Retinal pigment epithelial cell (primary cell): ENCODE measurements around the gene FMO3.

Source experiments
- DNase-seq: peaks from one replicate; pipeline ENCODE4 v3.0.0-alpha.2; 2010; ENCODE audit warnings: low read depth
- H3K4me3 ChIP-seq: 2 replicates; pipeline ENCODE4 v1.5.1; 2011; ENCODE audit warnings: mild to moderate bottlenecking, low read length, control low read depth, moderate library complexity
- TF ChIP-seq, protein P1 (sequence below): conservative IDR thresholded peaks from 2 replicates; pipeline ENCODE4 v1.5.1; 2011; ENCODE audit warnings: low read depth, low read length, control low read depth, inconsistent platforms

The FMO3 gene

DNA sequence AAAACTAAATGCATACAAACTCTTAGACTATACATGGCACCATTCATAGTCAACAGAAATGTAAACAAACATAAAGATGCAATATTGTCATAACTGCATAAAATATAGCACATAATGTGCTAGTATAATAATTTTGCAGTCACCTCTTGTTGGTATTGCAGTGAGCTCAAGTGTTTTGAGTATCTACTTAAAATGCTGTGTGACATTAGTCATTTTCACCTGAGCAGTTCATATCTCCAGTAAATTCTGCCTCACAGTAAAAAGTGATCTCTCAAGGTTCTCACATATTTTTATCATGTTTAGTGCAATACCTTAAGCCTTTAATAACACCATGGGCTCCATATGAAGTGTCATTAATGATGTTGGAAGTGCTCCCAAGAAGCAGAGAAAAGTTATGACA, 64.8 kb downstream of the FMO3 start:
- DNase-seq, result no peak
- H3K4me3 ChIP-seq, result no peak overlapping the region
- TF ChIP-seq, protein P1, sequence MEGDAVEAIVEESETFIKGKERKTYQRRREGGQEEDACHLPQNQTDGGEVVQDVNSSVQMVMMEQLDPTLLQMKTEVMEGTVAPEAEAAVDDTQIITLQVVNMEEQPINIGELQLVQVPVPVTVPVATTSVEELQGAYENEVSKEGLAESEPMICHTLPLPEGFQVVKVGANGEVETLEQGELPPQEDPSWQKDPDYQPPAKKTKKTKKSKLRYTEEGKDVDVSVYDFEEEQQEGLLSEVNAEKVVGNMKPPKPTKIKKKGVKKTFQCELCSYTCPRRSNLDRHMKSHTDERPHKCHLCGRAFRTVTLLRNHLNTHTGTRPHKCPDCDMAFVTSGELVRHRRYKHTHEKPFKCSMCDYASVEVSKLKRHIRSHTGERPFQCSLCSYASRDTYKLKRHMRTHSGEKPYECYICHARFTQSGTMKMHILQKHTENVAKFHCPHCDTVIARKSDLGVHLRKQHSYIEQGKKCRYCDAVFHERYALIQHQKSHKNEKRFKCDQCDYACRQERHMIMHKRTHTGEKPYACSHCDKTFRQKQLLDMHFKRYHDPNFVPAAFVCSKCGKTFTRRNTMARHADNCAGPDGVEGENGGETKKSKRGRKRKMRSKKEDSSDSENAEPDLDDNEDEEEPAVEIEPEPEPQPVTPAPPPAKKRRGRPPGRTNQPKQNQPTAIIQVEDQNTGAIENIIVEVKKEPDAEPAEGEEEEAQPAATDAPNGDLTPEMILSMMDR, result no peak

DNA sequence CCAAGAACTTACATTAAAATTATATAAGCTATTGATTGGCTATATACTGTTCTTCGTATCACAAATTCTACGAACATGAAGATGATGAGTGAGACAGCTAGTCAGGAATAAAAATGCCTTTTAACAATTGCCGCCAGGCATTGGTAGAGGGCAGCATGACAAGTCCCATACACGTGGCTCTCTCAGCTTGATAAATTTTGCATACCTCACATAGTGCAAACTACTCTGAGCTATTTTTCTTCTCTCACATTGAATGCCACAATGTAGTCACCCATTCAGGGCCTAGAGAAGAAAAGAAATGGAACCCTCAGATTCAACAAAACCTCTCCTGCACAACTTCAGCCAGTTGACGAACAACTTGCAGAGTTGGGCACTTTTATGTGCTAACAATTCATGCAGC, 67.4 kb downstream of the FMO3 start:
- no peak overlapping the region for H3K4me3 ChIP-seq
- TF ChIP-seq, protein P1, result no peak
- no peak for DNase-seq

DNA sequence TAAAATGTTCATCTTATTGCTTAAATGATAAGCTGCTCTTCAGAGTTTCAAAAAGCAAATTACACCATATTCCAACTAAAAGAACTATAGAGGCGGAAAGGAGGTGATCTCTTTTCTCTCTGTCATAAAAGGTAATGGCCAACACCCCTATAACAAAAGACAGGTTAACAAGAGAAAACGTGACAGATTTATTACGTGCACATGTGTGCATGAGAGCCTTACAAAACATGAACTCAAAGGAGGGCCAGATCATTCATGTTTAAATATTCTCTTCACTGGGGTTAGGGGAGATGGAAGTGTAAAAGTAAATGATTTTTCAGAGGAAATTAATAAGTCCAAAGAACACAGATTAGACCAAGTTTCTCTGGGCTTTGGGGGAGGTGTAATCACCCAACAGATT, 67.8 kb downstream of the FMO3 start:
- H3K4me3 ChIP-seq, result no peak overlapping the region
- TF ChIP-seq, protein P1, result no peak
- no peak for DNase-seq

DNA sequence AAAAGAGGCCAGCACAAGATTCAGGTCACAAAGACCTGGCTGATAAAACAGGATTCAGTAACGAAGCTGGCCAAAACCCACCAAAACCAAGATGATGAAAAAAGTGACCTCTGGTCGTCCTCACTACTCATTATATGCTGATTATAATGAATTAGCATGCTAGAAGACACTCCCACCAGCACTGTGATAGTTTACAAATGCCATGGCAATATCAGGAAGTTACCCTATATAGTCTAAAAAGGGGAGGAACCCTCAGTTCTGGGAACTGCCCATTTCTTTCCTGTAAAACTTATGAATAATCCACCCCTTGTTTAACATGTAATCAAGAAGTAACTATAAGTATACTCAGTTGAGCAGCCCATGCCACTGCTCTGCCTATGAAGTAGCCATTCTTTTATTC, 68.4 kb downstream of the FMO3 start:
- TF ChIP-seq, protein P1, result no peak
- DNase-seq, result no peak
- no peak overlapping the region for H3K4me3 ChIP-seq

DNA sequence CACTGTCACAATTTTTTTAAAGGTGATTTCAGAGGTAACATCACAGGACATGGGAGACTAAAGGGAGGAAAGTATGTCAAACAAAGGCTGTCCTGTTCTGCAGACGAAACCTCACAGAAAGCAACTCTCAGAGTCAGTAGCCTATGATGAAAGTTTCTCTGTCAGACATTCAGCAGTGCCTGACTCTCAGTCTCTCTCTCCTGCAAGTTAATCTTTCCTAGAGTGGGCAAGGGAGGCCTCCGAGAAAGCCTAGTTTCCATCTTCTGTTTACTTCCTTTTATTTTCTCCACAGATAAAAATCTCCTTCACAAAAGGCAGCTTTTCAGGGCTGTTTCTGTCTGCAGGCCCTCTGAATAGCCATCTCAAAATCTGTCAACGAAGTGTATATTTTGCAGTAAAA, 69.5 kb downstream of the FMO3 start:
- no peak overlapping the region for H3K4me3 ChIP-seq
- TF ChIP-seq, protein P1, result no peak
- DNase-seq, result no peak

DNA sequence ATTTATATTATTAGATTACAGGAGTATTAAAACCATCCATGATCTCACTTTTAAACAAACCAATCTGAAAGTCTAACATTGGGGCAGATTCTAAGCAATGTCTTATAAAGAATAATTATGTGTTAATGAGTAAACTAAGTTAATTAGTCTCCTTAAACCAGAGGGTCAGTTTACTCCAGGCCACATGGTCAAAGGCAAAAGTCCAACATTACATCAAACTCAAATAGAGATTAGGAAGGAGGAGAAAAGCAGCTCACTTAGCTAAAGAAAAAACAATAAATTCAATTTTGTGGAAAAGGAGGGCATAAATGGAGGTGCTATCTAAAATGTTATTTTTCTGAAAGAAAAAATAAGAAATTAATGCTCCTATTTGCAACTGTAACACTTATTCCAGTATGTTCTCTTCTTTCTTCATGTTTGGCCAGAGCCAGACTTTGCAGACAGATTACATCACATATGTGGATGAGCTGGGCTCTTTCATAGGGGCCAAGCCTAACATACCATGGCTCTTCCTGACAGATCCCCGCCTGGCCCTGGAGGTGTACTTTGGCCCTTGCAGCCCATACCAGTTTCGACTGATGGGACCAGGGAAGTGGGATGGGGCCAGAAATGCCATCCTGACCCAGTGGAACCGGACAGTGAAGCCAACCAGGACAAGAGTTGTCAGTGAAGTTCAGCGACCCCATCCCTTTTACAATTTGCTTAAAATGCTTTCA, 70.1 kb downstream of the FMO3 start:
- no peak overlapping the region for H3K4me3 ChIP-seq
- DNase-seq, result no peak
- TF ChIP-seq, protein P1, result no peak

DNA sequence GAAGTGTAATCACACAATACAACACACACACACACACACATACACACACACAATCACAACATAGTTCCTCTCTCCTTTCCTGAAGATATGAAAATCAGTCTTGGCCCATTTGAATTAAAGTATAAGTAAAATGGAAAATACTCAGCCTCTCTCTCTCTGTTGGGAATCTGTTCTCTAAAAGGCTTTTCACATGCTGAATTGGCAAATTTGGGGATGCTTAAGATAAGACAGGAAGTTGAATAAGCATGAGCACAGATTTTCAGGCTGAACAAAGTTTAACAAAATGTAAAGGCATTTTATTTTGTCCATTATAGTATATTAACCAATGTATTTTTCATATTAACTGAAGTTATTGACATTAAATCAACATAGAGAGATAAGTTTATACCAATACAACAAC, 70.7 kb downstream of the FMO3 start:
- DNase-seq, result no peak
- TF ChIP-seq, protein P1, result no peak
- H3K4me3 ChIP-seq, result no peak overlapping the region
